Stimulated activated memory B cell treated with anti-CD40 and anti-IgM and Interleukin-4, amounts not matched to agents 10 μg/mL and 1 μg/mL and 100 μg/mL, for 72 hours (primary cell): ENCODE results near the gene SUSD6.

ENCODE experiments used
- ATAC-seq: fragments of 150-1000 bp; cut with Tn5 transposase; 2 replicates; pipeline ENCODE4 v1.10.0; 2021
- H3K27ac Mint-ChIP-seq: one replicate; pipeline ENCODE4 v1.8.0; 2022; ENCODE audit warnings: mild to moderate bottlenecking, mixed read lengths
- H3K27me3 Mint-ChIP-seq: one replicate; pipeline ENCODE4 v1.8.0; 2022; ENCODE audit warnings: mixed read lengths
- H3K36me3 Mint-ChIP-seq: one replicate; pipeline ENCODE4 v1.8.0; 2022; ENCODE audit warnings: mixed read lengths
- H3K4me1 Mint-ChIP-seq: one replicate; pipeline ENCODE4 v1.8.0; 2022; ENCODE audit warnings: mixed read lengths
- H3K4me3 Mint-ChIP-seq: one replicate; pipeline ENCODE4 v1.8.0; 2022; ENCODE audit warnings: mild to moderate bottlenecking, moderate library complexity, mixed read lengths
- H3K9me3 Mint-ChIP-seq: one replicate; pipeline ENCODE4 v1.8.0; 2022; ENCODE audit warnings: mixed read lengths

The SUSD6 gene

DNA sequence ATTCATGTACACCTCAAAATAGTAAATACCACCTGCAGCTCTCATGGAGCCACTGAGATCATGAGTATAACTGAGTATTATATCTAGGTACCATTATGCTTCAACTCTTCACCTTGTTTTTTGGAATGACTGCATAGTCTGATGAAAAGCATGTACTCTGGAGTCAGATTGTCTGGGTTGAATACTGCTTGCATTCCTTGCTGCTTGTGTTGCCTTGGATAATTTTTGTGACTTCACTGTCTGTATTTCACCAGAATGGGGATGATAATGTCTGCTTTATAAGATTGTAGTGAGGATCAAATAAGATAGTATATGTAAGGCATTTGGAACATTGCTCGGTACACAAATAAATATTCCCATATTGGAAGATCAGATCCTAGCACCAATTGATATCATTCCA lies 54.2 kb downstream of the SUSD6 start:
- H3K4me3 Mint-ChIP-seq = peak overlapping the region; percentile 15
- no peaks in the 10 kb centered on the region for H3K9me3 Mint-ChIP-seq
- peak overlapping the region; percentile 75 for H3K27ac Mint-ChIP-seq
- no peaks in the 10 kb centered on the region for H3K27me3 Mint-ChIP-seq
- H3K36me3 Mint-ChIP-seq = peaks cover 40% of the 10 kb centered on the region
- no peak for ATAC-seq
- peaks cover 98% of the 10 kb centered on the region for H3K4me1 Mint-ChIP-seq

DNA sequence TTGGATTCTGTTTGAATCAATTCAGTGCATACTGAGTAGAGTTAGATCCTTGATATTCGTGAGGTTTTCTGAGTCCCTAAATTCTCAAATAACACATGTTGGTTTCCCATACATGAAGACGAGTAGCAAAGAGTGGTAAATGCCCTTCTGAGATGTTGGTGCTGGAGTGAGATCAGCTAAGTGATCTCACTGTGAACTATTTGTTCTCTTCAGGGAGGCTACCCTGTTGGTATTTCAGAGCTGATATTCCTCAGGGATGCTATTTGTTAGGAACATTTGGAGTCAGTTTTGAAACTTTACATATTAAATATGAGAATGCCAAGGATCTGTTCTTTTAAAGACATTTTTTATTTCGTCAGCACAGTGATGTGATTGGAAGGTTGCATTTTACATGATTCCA lies 54.7 kb downstream of the SUSD6 start:
- no peak overlapping the region for H3K4me3 Mint-ChIP-seq
- H3K4me1 Mint-ChIP-seq = peaks cover 98% of the 10 kb centered on the region
- ATAC-seq = no peak
- H3K27me3 Mint-ChIP-seq = no peaks in the 10 kb centered on the region
- no peaks in the 10 kb centered on the region for H3K9me3 Mint-ChIP-seq
- H3K36me3 Mint-ChIP-seq = peaks cover 44% of the 10 kb centered on the region
- peak overlapping the region; percentile 84 for H3K27ac Mint-ChIP-seq

DNA sequence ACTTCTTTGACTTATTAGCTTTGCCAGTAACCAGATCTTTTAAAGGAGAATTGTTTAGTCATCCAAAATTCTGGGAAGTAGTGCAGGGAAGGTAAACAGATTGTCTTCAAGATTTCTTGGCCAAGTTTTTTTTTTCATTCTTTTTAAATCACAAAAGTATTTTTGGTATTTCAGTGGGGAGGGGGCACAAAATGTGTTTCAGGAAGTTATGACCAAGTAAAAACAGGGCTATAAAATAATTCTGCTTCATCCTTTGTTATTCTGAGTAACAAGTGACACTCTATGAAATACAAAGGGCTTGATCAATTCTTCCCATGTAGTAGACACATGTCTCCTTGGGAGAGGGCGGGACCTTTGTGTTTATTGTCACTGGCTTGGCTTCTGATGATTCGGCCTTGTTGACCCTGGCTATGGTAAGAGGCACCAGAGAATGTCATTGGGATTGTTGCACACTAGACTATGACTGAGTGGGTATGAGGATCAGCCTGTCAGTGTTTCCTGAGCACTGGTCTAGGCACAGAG lies 55.4 kb downstream of the SUSD6 start:
- Mint-ChIP-seq H3K27ac (peak overlapping the region; percentile 84), H3K4me3 (peak overlapping the region; percentile 38), H3K9me3 (no peaks in the 10 kb centered on the region), H3K36me3 (peaks cover 44% of the 10 kb centered on the region), H3K4me1 (peaks cover 98% of the 10 kb centered on the region), H3K27me3 (no peaks in the 10 kb centered on the region)
- ATAC-seq = no peak

DNA sequence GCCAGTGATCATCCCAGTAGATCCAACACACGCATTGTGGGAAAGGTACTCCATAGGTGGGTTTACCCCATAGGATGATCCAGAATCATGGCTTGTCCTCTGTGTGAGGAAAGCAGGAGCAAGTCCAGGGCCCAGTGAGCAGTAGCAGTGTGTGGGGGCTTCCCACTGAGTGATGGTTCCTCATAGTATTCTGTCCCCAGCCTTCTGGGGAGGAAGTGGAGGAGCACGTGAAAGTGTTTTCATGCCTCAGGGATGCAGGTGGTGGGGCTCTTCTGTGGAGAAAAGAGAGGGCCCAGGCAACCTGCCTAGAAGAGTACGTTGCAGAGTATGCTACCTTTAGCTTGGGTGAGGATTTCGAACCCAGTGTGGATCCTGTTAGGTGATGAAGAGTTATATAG lies 56.5 kb downstream of the SUSD6 start:
- Mint-ChIP-seq H3K36me3 (peaks cover 38% of the 10 kb centered on the region), H3K27me3 (no peaks in the 10 kb centered on the region), H3K4me3 (peak overlapping the region; percentile 38), H3K27ac (peak overlapping the region; percentile 84), H3K9me3 (no peaks in the 10 kb centered on the region), H3K4me1 (peaks cover 98% of the 10 kb centered on the region)
- ATAC-seq = peak; percentile 85

DNA sequence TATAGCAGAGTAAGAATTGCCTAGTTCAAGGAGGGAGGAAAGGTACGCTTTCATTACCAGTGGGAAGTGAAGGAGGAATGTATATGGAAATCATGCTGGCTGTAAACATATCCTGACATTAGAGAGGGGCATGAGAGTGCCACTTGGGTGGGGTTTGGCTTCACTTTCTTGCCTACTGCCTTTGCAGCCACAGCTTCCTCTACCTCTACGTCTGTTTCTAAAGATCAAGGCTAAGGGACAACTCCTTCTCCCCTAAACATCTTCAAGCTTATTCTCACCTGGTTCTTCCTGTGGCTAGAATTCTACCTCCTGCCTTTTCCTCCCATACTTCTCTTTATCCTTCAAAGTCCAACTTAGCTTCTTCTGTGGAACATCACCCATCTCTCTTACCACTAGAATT lies 58.0 kb downstream of the SUSD6 start:
- Mint-ChIP-seq H3K4me1 (peaks cover 99% of the 10 kb centered on the region), H3K4me3 (no peak overlapping the region), H3K9me3 (no peaks in the 10 kb centered on the region), H3K27ac (peak overlapping the region; percentile 46), H3K27me3 (no peaks in the 10 kb centered on the region), H3K36me3 (peaks cover 27% of the 10 kb centered on the region)
- ATAC-seq = no peak

DNA sequence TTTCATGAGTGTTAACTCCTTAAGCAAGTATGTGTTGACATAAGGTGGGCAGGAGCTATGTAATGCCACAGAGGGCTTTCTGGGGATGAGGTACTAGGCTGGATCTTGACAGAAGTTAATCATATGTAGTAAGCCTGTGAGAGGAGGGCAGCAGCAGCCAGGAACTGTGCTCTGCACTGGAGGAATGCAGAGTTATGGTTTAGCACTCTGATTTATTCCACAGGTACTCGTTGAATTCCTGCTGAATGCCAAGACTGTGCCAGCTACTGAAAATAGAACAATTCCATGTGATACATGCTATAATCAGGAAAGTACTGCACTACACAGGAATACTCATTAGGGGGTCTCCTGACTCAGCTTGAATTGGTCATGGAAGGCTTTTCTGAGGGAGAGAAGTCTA lies 58.7 kb downstream of the SUSD6 start:
- Mint-ChIP-seq H3K4me1 (peaks cover 98% of the 10 kb centered on the region), H3K27ac (peak overlapping the region; percentile 46), H3K4me3 (no peak overlapping the region), H3K36me3 (peaks cover 27% of the 10 kb centered on the region), H3K27me3 (no peaks in the 10 kb centered on the region), H3K9me3 (no peaks in the 10 kb centered on the region)
- ATAC-seq = no peak

DNA sequence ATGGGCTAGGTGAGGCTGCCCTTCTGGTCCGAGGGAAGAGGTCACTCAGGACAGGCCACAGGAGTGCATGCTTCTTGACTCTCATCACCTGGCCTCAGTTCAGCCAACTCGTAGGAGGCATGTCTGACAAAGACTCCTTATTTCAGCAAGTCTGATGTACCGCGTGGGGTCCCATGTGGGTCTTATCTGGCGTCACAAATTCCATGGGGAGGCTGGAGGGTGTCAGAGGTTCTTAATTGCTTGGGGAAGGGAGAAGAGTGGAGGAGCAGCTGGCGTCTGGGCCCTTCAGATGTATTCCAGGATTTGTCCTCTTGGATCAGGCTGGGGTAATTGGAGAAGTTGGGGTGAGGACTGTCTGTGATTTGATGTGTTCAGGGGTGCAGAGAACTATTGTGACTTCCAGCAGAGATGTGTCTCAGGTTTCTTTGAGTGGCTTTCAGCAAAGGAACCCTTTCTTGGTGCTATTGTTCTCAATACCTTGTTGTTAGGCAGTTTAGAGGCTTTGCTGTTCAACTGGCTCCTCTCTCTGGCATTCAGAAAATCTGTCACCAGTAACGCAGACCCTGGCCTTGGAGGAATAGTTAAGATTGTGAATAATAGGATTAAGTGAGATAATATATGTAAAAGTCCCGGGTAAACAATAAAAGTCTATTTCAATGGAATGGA lies 60.1 kb downstream of the SUSD6 start:
- Mint-ChIP-seq H3K4me1 (peaks cover 98% of the 10 kb centered on the region), H3K27ac (peak overlapping the region; percentile 94), H3K36me3 (peaks cover 23% of the 10 kb centered on the region), H3K9me3 (no peaks in the 10 kb centered on the region), H3K4me3 (no peak overlapping the region), H3K27me3 (no peaks in the 10 kb centered on the region)
- ATAC-seq = no peak

DNA sequence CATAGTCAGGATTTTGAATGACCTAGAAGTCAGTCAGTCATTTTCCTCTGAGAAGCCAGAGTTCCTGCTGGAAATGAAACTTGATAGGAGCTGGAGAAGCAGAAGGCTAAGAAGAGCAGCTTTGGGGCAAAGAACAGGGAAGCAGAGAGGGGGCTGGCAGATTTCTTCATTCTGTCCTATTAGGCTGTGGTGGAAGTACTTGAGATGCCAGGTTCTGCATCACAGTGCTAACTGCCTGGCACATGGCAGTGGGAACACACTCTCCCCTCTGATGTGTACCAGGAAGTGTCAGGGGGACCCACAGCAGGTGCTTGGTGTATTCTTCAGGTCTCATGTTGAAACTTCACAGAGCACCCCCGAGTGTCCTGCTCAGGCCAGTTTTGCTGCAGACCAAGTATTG lies 61.0 kb downstream of the SUSD6 start:
- H3K27ac Mint-ChIP-seq = peak overlapping the region; percentile 94
- ATAC-seq = no peak
- peaks cover 23% of the 10 kb centered on the region for H3K36me3 Mint-ChIP-seq
- H3K27me3 Mint-ChIP-seq = no peaks in the 10 kb centered on the region
- H3K9me3 Mint-ChIP-seq = no peaks in the 10 kb centered on the region
- no peak overlapping the region for H3K4me3 Mint-ChIP-seq
- H3K4me1 Mint-ChIP-seq = peaks cover 97% of the 10 kb centered on the region

DNA sequence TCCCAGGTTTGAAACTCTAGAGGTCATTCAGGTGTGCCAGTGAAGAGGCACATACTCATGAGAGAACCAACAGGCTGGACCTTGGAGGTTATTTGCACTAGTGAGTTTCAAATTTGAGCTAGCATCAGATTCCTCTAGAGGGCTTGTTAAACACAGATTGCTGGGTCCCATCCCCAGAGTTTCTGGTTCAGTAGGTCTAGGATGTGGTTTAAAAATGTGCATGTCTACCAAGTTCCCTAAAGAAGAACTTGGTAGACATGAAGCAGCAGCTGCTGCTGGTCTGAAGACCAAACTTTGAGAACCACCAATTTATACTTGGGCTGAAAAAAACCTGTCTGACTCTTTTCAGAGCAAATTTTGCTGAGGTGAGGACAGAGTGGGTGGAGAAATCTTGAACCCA lies 61.7 kb downstream of the SUSD6 start:
- peak; percentile 88 for ATAC-seq
- peaks cover 23% of the 10 kb centered on the region for H3K36me3 Mint-ChIP-seq

DNA sequence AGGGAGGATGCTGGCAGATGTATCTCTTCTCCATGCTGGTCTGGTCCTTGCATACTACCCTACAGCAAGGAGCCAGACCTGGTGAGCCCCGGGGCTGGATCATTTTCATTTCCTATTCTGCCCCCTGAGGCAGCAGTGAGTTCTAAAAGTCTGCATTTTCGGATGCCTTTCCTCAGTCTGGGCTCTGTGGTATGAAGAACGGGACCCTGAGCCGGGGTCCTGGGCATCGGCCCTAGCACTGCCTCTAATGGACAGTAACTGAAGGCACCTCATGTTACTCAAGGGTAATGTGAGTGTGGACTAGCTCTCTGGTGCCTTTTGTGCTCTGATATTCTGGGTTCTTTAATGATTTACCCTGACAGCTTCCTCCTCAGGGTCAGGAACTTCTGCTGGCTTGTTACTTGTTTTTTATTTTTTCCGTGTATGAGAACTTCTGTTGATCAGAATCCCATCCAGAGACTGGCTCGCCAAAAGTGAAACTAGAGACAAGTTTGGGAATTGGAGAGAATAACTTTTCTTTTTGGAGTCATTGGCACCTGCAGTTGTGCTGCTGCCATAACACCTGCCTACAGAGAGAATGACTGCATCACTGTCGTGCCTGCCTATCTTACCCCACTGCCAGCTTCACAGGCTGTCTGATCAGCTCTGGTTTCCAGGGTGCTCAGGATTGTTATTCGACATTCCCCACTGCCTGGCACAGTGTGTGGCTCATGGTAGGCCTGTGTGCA lies 62.3 kb downstream of the SUSD6 start:
- H3K9me3 Mint-ChIP-seq = no peaks in the 10 kb centered on the region
- peak overlapping the region; percentile 94 for H3K27ac Mint-ChIP-seq
- peak overlapping the region; percentile 63 for H3K4me3 Mint-ChIP-seq
- H3K4me1 Mint-ChIP-seq = peaks cover 83% of the 10 kb centered on the region
- ATAC-seq = peak; percentile 60
- H3K27me3 Mint-ChIP-seq = no peaks in the 10 kb centered on the region
- peaks cover 23% of the 10 kb centered on the region for H3K36me3 Mint-ChIP-seq

More for the DNA sequence above, 61.7 kb downstream of the SUSD6 start:
- Mint-ChIP-seq H3K4me3 (peak overlapping the region; percentile 63), H3K4me1 (peaks cover 90% of the 10 kb centered on the region), H3K27me3 (no peaks in the 10 kb centered on the region), H3K9me3 (no peaks in the 10 kb centered on the region), H3K27ac (peak overlapping the region; percentile 94)

DNA sequence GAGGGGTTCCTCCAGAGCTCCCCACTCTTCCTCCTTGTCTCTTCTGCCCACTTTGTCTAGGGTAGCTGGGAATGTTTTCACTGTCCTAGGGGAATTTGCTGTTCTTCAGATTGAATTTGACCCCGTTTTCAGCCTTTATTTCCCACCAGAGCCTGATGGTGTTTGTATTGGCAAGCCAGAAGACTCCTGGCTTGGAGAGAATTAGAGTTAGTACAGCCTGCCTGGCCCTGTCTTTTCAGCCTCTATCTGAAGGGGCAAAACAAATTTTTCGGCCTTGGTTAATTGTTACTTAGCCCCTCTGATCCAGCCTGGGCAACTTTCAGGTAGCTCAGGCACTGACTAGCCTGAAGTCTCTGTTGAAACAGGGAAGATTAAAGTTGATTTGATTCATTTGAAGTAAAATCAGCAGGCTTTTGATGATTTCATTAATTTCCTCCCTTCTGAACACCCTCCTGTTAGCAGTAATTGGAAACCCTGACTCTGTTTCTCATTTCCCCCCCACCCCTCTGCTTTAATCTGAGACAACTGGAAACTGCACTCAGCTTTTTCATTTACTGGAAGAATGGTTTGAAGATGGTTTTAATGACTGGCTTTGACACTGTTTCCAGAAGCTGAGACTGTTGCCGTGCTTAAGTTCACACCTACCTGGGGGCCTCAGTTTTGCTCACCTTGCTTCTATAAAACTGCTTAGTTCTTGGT lies 63.3 kb downstream of the SUSD6 start:
- no peak for ATAC-seq
- peak overlapping the region; percentile 94 for H3K27ac Mint-ChIP-seq

DNA sequence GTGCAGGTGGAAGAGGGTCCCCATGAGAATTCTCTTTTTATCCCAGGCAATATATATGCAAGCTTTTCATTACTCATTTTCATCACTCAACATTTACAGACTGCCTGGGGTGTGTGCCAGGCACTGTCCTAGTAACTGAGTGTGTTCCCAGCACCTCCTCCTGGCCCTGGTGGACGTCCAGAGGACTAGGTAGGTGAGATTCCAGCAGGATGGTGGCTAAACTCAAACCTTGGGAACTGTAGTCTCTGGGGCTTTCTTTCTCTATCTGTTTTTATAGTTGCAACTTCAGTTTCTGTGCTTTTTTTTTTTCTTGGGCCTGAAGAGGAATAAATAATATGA lies 63.8 kb downstream of the SUSD6 start:
- Mint-ChIP-seq H3K4me1 (peaks cover 72% of the 10 kb centered on the region), H3K4me3 (no peak overlapping the region), H3K27me3 (no peaks in the 10 kb centered on the region), H3K36me3 (peaks cover 24% of the 10 kb centered on the region), H3K9me3 (no peaks in the 10 kb centered on the region), H3K27ac (peak overlapping the region; percentile 94)
- no peak for ATAC-seq

More for the DNA sequence above, 63.3 kb downstream of the SUSD6 start:
- Mint-ChIP-seq H3K4me1 (peaks cover 74% of the 10 kb centered on the region), H3K27me3 (no peaks in the 10 kb centered on the region), H3K4me3 (peak overlapping the region; percentile 25), H3K9me3 (no peaks in the 10 kb centered on the region), H3K36me3 (peaks cover 23% of the 10 kb centered on the region)

DNA sequence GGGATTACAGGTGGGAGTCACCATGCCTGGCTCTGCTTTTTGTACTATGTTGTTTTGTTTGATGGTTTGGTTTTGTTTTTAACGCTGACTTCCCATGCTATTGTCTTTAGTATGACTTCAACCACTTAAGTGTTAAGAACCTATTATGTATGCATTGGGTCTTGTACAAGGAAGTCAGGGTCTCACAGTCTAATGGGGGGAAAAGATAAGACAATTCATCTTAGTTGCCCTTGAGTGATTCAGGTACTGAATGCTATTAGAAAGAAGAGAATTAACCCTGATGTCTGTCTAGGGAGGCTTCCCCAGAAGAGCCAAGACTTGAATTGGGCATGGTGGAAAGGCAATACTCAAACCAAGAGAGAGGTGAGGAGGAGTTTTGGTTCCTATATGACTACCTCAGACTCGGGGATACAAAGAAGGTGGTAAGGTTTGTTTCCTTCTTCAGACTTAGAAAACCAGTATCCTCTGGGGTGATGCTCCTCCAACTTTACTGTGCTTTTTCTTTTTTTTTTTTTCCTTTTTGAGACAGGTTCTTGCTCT lies 64.6 kb downstream of the SUSD6 start:
- Mint-ChIP-seq H3K4me3 (peak overlapping the region; percentile 46), H3K27me3 (no peaks in the 10 kb centered on the region), H3K27ac (peak overlapping the region; percentile 94), H3K9me3 (no peaks in the 10 kb centered on the region), H3K36me3 (peaks cover 28% of the 10 kb centered on the region), H3K4me1 (peaks cover 72% of the 10 kb centered on the region)
- peak; percentile 91 for ATAC-seq

DNA sequence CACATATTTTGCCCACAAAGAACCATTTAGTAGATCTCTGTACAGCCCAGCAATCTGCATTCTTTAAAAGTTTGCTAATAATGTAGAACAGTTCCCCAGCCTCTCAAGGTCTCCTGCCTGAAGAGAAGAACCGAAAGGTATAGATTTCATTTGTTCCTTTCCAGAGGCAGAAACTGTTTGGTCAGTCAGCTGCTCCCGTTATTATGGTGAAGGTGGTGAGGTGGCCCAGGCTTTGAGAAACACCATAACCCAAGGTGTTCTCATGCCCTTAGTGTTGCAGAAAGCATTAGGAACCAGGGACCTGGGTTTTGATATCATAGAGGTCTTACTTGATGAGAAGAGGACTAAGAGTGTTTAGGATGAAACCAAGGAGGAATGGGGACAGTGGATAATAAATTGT lies 65.3 kb downstream of the SUSD6 start:
- peaks cover 72% of the 10 kb centered on the region for H3K4me1 Mint-ChIP-seq
- H3K36me3 Mint-ChIP-seq = peaks cover 28% of the 10 kb centered on the region
- H3K27me3 Mint-ChIP-seq = no peaks in the 10 kb centered on the region
- H3K27ac Mint-ChIP-seq = peak overlapping the region; percentile 94
- peak overlapping the region; percentile 1 for H3K4me3 Mint-ChIP-seq
- no peaks in the 10 kb centered on the region for H3K9me3 Mint-ChIP-seq
- ATAC-seq = no peak

DNA sequence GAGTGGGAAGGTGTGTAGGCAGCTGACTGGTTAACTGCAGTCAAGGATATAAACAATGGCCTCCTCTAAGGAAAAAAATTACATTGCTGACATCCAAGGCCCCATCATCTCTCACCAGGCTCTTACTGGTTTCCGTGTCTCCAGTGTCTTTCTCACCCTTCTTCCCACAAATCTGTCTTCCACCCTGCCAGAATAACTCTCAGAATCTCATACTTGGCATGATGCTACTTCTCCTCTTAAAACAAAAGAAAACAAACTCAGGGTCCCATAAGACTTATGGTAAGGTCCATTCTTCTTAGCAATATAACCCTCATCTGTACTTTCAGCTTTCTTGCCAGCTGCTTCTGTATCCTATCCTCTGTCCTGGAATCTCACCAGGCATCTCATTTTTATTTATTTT lies 68.9 kb downstream of the SUSD6 start:
- Mint-ChIP-seq H3K27me3 (no peaks in the 10 kb centered on the region), H3K27ac (peak overlapping the region; percentile 84), H3K4me3 (no peak overlapping the region), H3K9me3 (no peaks in the 10 kb centered on the region), H3K36me3 (peaks cover 37% of the 10 kb centered on the region), H3K4me1 (peaks cover 72% of the 10 kb centered on the region)
- no peak for ATAC-seq
